ENCODE data around the gene HAUS3. TPM values are rescaled to one million over a fixed set of nuclear protein-coding genes. Genes with fewer than 3 reads are reported as not detected.

HAUS3 gene
- polyA plus RNA-seq, 10 donors = 10.0 to 16.6 (median 14.0) TPM

Other genes starting within 250 kb of the HAUS3 start
- 10 to 100 TPM; 16.8 to 25.6 (median 20.7) TPM for gene NELFA, start 233.1 kb downstream of the HAUS3 start, polyA plus RNA-seq (ENCODE audit: insufficient read length in 10 of 10)
- 1 to 10 TPM; 1.4 to 2.9 (median 2.3) TPM for gene NAT8L, start 182.8 kb downstream of the HAUS3 start, polyA plus RNA-seq (ENCODE audit: insufficient read length in 10 of 10)
- 1 to 10 TPM; 1.6 to 4.8 (median 2.4) TPM for gene POLN, start within 50 bp of the HAUS3 start, polyA plus RNA-seq (ENCODE audit: insufficient read length in 10 of 10)
- gene MXD4, start 20.0 kb upstream of the HAUS3 start, polyA plus RNA-seq (ENCODE audit: insufficient read length in 10 of 10) = 10 to 100 TPM; 38.2 to 60.5 (median 52.1) TPM
- gene ZFYVE28, start 176.5 kb upstream of the HAUS3 start, polyA plus RNA-seq (ENCODE audit: insufficient read length in 10 of 10) = 1 to 10 TPM in 9 of 10 donors, under 1 TPM in 1; 0.67 to 3.4 (median 1.7) TPM
- gene CFAP99, start 176.8 kb upstream of the HAUS3 start, polyA plus RNA-seq (ENCODE audit: insufficient read length in 10 of 10) = under 1 TPM in 2 of 10 donors, not detected in 8; 0.17 to 0.20 TPM
- 10 to 100 TPM; 36.8 to 55.9 (median 40.5) TPM for gene RNF4, start 227.0 kb upstream of the HAUS3 start, polyA plus RNA-seq (ENCODE audit: insufficient read length in 10 of 10)